GM19372 (cell line): Measurements from ENCODE around the gene LRIT1.
A peak's percentile ranks its signal among the peaks of the same experiment; 100 is the strongest.

Experiments
- ATAC-seq: cut with Tn5 transposase; IDR thresholded peaks from one replicate; pipeline ENCODE4 v1.9.1; 2021; ENCODE audit warnings: mild to moderate bottlenecking, low read depth, moderate library complexity; ENCODE audit not compliant: unreplicated experiment

LRIT1 gene

GRCh38 chr10:84195044-84195830 is 46.1 kb downstream of the LRIT1 start:
- ATAC-seq, result no peak

DNA sequence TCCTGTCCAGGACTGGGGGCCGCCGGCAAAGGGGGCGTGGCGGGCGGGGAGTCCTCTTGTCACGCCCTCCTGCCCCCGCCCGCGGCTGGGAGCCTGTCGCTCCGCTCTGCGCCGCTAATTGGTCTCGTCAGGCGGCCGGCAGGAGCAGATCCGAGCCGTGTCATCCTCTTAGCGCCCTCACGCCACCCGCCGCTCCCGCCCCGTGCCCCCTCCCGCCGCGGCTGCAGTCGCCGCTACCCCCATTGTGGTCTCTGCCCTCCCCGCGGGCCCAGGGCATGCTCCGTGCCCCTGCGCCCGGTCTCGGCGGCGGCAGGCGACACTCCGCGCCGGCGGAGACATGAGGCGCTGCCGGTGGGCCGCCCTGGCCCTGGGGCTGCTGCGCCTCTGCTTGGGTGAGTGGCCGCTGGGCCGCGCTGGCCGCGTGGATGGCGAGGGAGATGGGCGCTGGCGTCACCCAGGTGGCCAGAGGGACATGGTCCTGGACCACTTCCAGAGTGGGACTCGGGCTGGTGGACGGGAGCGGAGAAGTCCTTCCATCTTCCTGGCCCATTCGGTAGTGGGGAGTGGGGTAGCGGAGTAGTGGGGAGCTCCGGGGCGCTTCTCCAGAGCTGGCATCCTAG is 46.8 kb downstream of the LRIT1 start, which contains the start of gene CDHR1:
CDHR1 (plus strand) TSS at position 114 of the 620 bp plus-strand sequence; CDS start at position 338, 224 bp downstream.
- ATAC-seq, result peak; percentile 82

DNA sequence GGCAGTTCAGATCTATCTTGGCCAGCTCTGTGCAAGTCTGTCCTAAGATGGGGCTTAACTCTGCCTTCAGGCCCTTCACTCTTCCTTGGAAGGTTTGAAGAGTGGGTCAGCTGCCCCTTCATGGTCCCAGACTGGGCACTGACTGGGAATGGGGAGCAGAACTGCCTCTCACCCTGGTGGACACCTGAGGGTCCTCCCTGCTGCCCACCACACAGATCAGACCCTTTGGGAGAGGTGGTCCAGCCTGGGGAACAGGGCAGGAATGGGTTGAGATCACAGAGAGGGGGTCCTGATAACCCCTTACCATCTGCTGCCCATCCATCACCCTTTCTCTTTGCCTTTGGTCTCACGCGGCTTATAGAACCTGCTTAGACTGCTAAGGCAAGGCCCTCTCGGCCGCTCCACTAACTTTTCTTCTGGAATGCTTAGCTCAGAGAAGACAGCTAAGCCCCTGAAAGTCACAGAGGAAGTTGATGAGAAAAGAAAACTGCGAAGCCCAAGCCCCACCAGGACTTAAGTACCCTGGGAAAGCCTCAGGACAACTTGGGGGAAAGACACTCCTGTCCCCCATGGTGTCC is 47.4 kb downstream of the LRIT1 start:
- no peak for ATAC-seq

DNA sequence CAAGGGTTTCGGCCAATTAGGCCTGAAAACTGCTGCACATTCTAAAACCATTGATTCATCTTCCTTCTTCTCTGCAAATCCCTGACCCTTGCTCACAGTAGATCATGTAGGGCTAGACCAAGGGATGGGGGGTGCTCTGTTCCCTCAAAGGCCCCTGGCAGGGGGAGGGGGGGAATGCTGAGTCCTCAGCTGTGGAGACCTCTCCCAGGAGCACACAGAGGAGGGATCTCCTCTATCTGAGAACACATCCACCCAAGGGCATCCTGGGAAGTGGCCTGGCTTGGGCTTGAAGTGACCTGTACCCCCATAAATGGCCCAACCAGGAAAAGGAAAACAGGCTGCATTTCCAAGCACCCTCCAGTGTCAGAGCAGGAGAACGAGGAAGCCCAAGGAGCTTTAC is 48.0 kb downstream of the LRIT1 start:
- no peak for ATAC-seq

GRCh38 chr10:84191106-84191505 is 50.2 kb downstream of the LRIT1 start:
- no peak for ATAC-seq

DNA sequence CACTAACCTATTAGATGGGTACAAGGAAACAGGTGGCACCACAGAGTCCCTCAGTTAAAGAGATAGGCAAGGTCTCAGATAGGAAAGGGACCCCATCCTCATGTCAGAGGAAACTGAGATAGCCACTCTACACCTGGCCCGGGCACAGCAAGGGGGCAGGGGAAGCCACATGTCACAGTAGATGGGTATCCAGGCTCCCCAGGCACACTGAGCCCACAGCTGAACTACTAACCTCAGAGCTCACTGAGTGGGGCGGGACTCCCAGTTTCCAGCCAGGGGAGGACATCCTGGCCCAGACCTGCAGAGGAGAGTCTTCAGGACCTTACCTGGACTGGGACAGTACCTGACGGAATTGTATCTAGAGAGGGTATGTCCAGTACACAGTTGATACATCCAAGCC is 50.7 kb downstream of the LRIT1 start:
- ATAC-seq, result no peak

DNA sequence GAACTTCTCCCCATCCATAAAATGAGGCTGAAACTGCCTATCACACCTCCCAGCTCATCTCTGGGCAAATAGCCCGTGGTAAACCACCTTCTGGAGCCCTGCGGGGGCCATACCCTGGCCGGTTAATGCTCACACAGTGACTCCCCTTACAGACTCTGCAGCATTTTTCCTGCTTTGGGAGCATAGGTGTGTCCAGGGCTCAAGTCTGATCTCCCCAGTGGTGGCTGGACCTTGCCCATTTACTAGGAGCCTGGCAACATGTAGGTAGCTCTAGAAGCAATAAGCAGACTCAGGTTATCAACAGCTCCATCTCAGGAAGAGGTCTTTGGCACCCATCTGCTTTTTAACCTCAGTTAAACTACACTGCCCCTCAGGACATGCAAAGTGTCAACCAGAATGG is 52.5 kb downstream of the LRIT1 start:
- ATAC-seq, result no peak

DNA sequence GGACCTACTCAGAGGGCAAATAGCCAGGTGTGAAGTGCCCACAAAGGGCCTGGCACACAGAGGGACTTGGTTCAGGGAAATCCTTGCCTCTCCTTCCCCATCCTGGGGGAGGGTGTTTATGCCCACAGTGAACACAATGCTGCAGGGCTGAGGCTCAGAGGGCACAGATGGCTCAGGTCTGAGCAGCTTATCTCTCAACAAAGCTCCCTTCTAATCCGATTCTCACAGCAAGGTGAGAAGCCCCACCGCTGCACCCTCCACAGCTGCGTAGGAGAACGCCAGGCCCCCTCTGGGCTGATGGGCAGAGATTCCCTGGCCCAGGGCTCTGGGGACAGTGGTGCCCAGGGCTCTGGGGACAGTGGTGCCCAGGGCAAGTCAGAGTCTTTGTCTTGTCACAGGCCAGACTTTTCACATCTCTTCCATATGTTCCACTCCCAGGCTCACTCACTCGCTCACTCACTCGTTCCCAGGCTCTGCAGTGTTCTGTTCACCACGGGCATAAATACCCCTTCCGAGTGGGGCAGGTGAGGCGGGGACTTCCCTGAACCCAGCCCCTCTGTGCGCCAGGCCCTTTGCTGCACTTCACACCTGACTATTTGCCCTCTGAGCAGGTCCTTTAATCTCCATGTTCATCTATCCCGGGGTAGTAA is 55.7 kb downstream of the LRIT1 start:
- no peak for ATAC-seq

GRCh38 chr10:84184517-84184916 is 56.8 kb downstream of the LRIT1 start:
- no peak for ATAC-seq

GRCh38 chr10:84181631-84182030 is 59.7 kb downstream of the LRIT1 start:
- no peak for ATAC-seq
